WI38 (cell line): ENCODE data around the gene HNRNPR.
"Not testable (repeated sequence)": the region's sequence is repeated elsewhere in the genome, so short reads cannot be mapped to it uniquely, and the experiment has no call there.

Experiments used
- H3K4me3 ChIP-seq: 2 replicates; pipeline ENCODE4 v1.5.1; 2011; ENCODE audit warnings: low read depth, mild to moderate bottlenecking, control low read depth, low read length
- CTCF ChIP-seq: IDR thresholded peaks from 2 replicates; pipeline ENCODE4 v1.5.1; 2012; ENCODE audit warnings: low read depth, mild to moderate bottlenecking, control low read depth, low read length

The HNRNPR gene

DNA sequence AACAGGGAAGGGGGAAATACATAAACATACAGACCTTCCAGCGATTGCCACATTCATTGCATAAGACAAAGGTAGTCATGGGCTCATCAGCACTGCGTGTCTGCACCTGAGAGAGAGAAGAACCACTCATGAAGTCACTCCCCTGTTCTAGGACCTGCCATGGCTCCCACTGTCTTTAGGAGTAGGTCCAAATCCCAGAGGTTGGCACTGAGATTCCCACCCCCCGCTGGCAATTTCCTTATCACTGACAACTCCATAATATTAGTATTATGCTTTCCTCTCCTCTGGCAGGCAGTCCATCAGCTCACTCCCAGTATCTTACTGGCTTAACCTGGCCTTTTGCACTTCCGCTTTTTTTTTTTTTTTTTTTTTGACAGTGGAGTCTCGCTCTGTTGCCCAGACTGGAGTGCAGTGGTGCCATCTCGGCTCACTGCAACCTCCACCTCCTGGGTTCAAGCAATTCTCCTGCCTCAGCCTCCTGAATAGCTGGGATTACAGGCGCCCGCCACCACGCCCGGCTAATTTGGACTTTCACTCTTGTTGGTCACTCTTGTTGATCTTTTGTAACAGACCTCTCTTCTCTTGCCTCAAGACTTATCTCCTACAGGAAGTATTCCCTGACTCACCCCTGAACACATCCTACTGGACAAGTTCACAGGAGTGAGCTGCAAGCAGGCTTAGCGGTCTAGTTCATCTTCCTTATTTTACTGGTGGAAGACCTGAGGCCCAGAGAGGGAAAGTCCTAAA lies 40.4 kb upstream of the HNRNPR start:
- H3K4me3 ChIP-seq = no peak overlapping the region
- TF ChIP-seq CTCF = no peak

GRCh38 chr1:23383577-23384311 lies 39.7 kb upstream of the HNRNPR start:
- no peak for TF ChIP-seq CTCF
- H3K4me3 ChIP-seq = no peak overlapping the region

DNA sequence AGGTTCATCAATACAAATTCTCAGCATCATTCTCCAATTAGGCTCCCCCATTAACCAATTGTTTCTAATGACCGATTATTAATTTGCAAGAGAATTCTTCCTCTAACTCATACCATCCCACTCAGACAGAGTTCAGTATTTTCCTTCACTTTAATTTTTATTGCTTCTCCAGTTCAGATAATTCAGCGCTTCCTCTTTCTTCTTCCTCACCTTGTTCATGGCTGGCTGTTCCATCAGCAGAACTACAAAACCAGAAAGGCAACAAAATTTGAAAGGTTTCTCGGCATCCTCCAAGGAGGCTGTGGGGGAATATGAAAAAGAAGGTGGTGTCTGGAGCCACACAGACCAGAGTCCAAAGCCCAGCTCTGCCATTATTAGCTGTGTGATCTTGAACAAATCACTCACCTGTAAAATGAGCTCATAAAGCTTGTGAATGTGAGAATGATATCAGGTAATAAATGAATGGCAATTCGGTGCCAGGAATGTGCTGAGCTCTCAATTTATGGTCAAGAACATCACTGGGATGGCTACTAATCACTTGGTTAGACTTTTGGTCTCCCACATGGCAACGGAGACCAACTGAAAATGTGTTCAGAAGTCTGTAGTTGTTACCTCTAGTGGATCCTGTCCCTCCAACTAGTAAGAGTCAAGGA lies 37.3 kb upstream of the HNRNPR start:
- H3K4me3 ChIP-seq = no peak overlapping the region

DNA sequence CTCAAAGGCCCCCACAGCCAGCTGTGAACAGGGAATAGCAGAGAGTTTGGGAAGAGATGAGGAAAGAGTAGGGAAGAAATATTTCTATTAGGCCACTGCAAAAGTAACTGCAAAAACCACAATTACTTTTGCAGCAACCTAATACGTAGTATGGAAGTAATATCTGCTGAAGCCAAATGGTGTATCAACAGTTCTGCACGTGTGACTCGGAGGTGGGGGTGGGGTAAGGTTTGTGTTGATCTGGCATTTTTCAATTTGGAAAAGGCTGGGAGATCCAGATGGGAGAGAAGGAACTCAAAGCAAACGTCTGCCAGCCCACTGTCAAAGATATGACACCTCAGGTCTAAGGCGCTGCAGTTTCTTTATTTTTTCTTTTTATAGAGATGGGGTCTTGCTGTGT lies 36.6 kb upstream of the HNRNPR start:
- no peak overlapping the region for H3K4me3 ChIP-seq
- no peak for TF ChIP-seq CTCF

More for the DNA sequence above, 37.3 kb upstream of the HNRNPR start:
- no peak for TF ChIP-seq CTCF

- not testable (repeated sequence) for H3K4me3 ChIP-seq
These were observed 36.2 kb upstream of the HNRNPR start for GRCh38 chr1:23380236-23380635.

GRCh38 chr1:23376890-23377811 lies 33.1 kb upstream of the HNRNPR start:
- no peak for TF ChIP-seq CTCF
- H3K4me3 ChIP-seq = no peak overlapping the region

- H3K4me3 ChIP-seq = not testable (repeated sequence)
These were observed 30.1 kb upstream of the HNRNPR start for GRCh38 chr1:23374079-23374735.
